HFFc6 (cell line): Measurements from ENCODE around the gene NDUFS2. TPM values are rescaled to one million over a fixed set of nuclear protein-coding genes. Genes with fewer than 3 reads are reported as not detected.
"Not testable (repeated sequence)": the region's sequence is repeated elsewhere in the genome, so short reads cannot be mapped to it uniquely, and the experiment has no call there.

ENCODE experiments used
- DNase-seq: peaks from one replicate; pipeline ENCODE4 v3.0.0-alpha.2; 2018
- H3K27ac Mint-ChIP-seq: 2 replicates; pipeline ENCODE4 v1.8.0; 2020; ENCODE audit warnings: mild to moderate bottlenecking, mixed read lengths
- H3K27me3 Mint-ChIP-seq: 2 replicates; pipeline ENCODE4 v1.8.0; 2021; ENCODE audit warnings: mild to moderate bottlenecking, moderate library complexity, mixed read lengths; ENCODE audit not compliant: insufficient read depth
- H3K36me3 Mint-ChIP-seq: 2 replicates; pipeline ENCODE4 v1.8.0; 2021; ENCODE audit warnings: low read depth, mixed read lengths
- H3K4me1 Mint-ChIP-seq: 2 replicates; pipeline ENCODE4 v1.8.0; 2020; ENCODE audit warnings: low read depth, mixed read lengths
- H3K4me3 Mint-ChIP-seq: 2 replicates; pipeline ENCODE4 v1.8.0; 2020; ENCODE audit warnings: mild to moderate bottlenecking, moderate library complexity, mixed read lengths
- H3K9me3 Mint-ChIP-seq: 2 replicates; pipeline ENCODE4 v1.8.0; 2020; ENCODE audit warnings: mild to moderate bottlenecking, mixed read lengths
- total RNA-seq, 6 experiments: library from RNA; stranded (reverse); fragmentation: NEBNext Ultra II Directional; extraction: Animal tissue kit (Norgen Biotek cat#: 25700); gene quantifications; 2 replicates in 1 of 6; 3 replicates in 5 of 6; pipeline ENCODE4 v1.2.3, GENCODE V29; 2021
- TF ChIP-seq, protein P1 (sequence below): fragments of 200-600 bp; sonication (generic); IDR thresholded peaks from 2 replicates; pipeline ENCODE4 v1.5.0; 2021; ENCODE audit warnings: antibody characterized with exemption, mild to moderate bottlenecking

The NDUFS2 gene
- total RNA-seq, 6 experiments from 2014 or later = 81.5 to 90.8 (median 85.8) TPM

DNA sequence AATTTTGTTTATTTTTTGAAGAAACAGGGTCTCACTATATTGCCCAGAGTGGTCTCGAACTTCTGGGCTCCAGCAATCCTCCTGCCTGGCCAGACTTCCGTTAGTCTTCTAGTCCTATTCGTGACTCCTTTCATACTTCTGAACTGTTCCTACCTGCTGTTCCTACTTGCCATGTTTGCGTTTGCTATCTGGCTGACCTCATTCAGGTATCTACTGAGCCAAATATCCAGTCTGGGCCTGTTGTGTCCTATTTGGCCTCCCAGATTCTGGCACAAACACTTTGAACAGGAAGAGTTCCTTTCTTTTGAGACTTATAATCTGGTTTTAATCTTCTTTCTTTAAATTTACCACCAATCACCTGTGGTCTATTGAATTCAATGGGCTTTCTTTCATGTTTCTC is 42.7 kb downstream of the NDUFS2 start:
- TF ChIP-seq, protein P1, sequence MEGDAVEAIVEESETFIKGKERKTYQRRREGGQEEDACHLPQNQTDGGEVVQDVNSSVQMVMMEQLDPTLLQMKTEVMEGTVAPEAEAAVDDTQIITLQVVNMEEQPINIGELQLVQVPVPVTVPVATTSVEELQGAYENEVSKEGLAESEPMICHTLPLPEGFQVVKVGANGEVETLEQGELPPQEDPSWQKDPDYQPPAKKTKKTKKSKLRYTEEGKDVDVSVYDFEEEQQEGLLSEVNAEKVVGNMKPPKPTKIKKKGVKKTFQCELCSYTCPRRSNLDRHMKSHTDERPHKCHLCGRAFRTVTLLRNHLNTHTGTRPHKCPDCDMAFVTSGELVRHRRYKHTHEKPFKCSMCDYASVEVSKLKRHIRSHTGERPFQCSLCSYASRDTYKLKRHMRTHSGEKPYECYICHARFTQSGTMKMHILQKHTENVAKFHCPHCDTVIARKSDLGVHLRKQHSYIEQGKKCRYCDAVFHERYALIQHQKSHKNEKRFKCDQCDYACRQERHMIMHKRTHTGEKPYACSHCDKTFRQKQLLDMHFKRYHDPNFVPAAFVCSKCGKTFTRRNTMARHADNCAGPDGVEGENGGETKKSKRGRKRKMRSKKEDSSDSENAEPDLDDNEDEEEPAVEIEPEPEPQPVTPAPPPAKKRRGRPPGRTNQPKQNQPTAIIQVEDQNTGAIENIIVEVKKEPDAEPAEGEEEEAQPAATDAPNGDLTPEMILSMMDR = no peak
- no peak for DNase-seq
- H3K4me3 Mint-ChIP-seq = no peak overlapping the region
- H3K4me1 Mint-ChIP-seq = peaks cover 11% of the 10 kb centered on the region
- peaks cover 3% of the 10 kb centered on the region for H3K9me3 Mint-ChIP-seq
- H3K27ac Mint-ChIP-seq = no peak overlapping the region
- peaks cover 18% of the 10 kb centered on the region for H3K27me3 Mint-ChIP-seq
- H3K36me3 Mint-ChIP-seq = peaks cover 3% of the 10 kb centered on the region

DNA sequence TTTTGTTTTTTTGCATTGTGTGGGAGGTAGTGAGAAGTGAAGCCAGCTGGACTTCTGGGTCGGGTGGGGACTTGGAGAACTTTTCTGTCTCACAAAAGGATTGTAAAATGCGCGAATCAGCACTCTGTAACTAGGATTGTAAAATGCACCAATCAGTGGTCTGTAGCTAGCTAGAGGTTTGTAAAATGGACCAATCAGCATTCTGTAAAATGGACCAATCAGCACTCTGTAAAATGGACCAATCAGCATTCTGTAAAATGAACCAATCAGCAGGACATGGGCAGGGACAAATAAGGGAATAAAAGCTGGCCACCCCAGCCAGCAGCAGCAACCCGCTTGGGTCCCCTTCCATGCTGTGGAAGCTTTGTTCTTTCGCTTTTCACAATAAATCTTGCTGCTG is 47.9 kb downstream of the NDUFS2 start:
- Mint-ChIP-seq H3K9me3 (peaks cover 12% of the 10 kb centered on the region), H3K27me3 (peaks cover 20% of the 10 kb centered on the region)
- H3K4me3 Mint-ChIP-seq, H3K36me3 Mint-ChIP-seq, H3K4me1 Mint-ChIP-seq, DNase-seq, H3K27ac Mint-ChIP-seq: not testable (repeated sequence)

- no peak for DNase-seq
- Mint-ChIP-seq H3K36me3 (peaks cover 10% of the 10 kb centered on the region), H3K27me3 (peaks cover 18% of the 10 kb centered on the region), H3K4me1 (no peaks in the 10 kb centered on the region), H3K9me3 (peaks cover 12% of the 10 kb centered on the region), H3K27ac (no peak overlapping the region), H3K4me3 (no peak overlapping the region)
- TF ChIP-seq, protein P1 = no peak
Observed at GRCh38 chr1:161250829-161251228, 48.7 kb downstream of the NDUFS2 start.

DNA sequence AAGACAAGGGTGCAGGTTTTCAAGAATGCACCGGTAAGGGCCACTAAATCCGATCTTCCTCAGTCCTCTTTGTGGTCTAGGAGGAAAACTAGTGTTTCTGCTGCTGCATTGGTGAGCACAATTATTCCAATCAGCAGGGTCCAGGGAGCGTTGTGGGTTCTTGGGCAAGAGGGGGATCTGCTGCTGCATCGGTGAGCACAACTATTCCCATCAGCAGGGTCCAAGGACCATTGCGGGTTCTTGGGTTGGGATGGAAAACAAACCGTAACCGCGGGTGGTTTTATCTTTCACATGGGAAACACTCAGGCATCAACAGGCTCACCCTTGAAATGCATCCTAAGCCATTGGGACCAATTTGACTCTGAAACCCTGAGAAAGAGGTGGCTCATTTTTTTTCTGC is 49.4 kb downstream of the NDUFS2 start:
- Mint-ChIP-seq H3K27ac (no peak overlapping the region), H3K36me3 (peaks cover 10% of the 10 kb centered on the region), H3K4me1 (no peaks in the 10 kb centered on the region), H3K27me3 (peaks cover 19% of the 10 kb centered on the region), H3K4me3 (no peak overlapping the region), H3K9me3 (peaks cover 13% of the 10 kb centered on the region)
- no peak for DNase-seq
- TF ChIP-seq, protein P1 = no peak

DNA sequence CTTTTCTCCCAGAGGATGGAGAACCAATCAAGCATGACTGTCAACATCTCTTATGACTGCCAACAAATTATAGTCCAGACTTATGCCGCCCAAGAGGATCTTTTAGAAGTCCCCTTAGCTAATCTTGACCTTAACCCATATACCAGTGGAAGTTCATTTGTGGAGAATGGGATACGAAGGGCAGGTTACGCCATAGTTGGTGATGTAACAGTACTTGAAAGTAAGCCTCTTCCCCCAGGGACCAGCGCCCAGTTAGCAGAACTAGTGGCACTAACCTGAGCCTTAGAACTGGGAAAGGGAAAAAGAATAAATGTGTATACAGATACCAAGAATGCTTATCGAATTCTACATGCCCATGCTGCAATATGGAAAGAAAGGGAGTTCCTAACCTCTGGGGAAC is 53.1 kb downstream of the NDUFS2 start:
- not testable (repeated sequence) for H3K4me1 Mint-ChIP-seq, H3K27ac Mint-ChIP-seq, DNase-seq, H3K4me3 Mint-ChIP-seq
- peaks cover 26% of the 10 kb centered on the region for H3K9me3 Mint-ChIP-seq
- H3K36me3 Mint-ChIP-seq = peaks cover 22% of the 10 kb centered on the region
- peaks cover 43% of the 10 kb centered on the region for H3K27me3 Mint-ChIP-seq

- not testable (repeated sequence) for H3K4me1 Mint-ChIP-seq, DNase-seq, H3K27ac Mint-ChIP-seq, H3K4me3 Mint-ChIP-seq
- Mint-ChIP-seq H3K9me3 (peaks cover 23% of the 10 kb centered on the region), H3K36me3 (peaks cover 20% of the 10 kb centered on the region), H3K27me3 (peaks cover 48% of the 10 kb centered on the region)
Observed at GRCh38 chr1:161255955-161256520, 53.9 kb downstream of the NDUFS2 start.

DNA sequence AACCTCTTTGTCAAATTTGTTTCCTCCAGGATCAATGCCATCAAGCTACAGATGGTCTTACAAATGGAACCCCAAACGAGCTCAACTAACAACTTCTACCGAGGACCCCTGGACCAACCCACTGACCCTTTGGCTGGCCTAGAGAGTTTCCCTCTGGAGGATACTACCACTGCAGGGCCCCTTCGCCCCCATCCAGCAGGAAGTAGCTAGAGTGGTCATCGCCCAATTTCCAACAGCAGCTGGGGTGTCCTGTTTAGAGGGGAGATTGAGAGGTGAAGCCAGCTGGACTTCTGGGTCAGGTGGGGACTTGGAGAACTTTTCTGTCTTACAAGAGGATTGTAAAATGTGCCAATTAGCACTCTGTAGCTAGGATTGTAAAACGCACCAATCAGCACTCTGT is 54.9 kb downstream of the NDUFS2 start:
- not testable (repeated sequence) for H3K4me3 Mint-ChIP-seq, DNase-seq, H3K27ac Mint-ChIP-seq, H3K4me1 Mint-ChIP-seq
- Mint-ChIP-seq H3K36me3 (peaks cover 18% of the 10 kb centered on the region), H3K9me3 (peaks cover 21% of the 10 kb centered on the region), H3K27me3 (peaks cover 49% of the 10 kb centered on the region)
